HG03442 (cell line): ENCODE measurements around the gene MAML3.
A peak's percentile ranks its signal among the peaks of the same experiment; 100 is the strongest.
"Not testable (repeated sequence)": the region's sequence is repeated elsewhere in the genome, so short reads cannot be mapped to it uniquely, and the experiment has no call there.

Source experiments
- ATAC-seq: cut with Tn5 transposase; IDR thresholded peaks from one replicate; pipeline ENCODE4 v1.9.1; 2021; ENCODE audit warnings: mild to moderate bottlenecking, moderate library complexity; ENCODE audit not compliant: unreplicated experiment

Gene MAML3

GRCh38 chr4:139712882-139713281 lies 441.1 kb downstream of the MAML3 start:
- no peak for ATAC-seq

- no peak for ATAC-seq
Measured at GRCh38 chr4:139711461-139711860, 442.5 kb downstream of the MAML3 start.

GRCh38 chr4:139710073-139710472 lies 443.9 kb downstream of the MAML3 start:
- no peak for ATAC-seq

- no peak for ATAC-seq
Measured at GRCh38 chr4:139709660-139710059, 444.3 kb downstream of the MAML3 start.

GRCh38 chr4:139704915-139705485 lies 449.0 kb downstream of the MAML3 start:
- no peak for ATAC-seq

GRCh38 chr4:139700568-139700967 lies 453.4 kb downstream of the MAML3 start:
- ATAC-seq, result peak; percentile 61

- not testable (repeated sequence) for ATAC-seq
Measured at GRCh38 chr4:139698167-139698925, 455.6 kb downstream of the MAML3 start.

- ATAC-seq, result no peak
Measured at GRCh38 chr4:139696491-139696890, 457.5 kb downstream of the MAML3 start.

GRCh38 chr4:139694522-139695107 lies 459.4 kb downstream of the MAML3 start:
- no peak for ATAC-seq

- no peak for ATAC-seq
Measured at GRCh38 chr4:139692309-139693012, 461.5 kb downstream of the MAML3 start.

GRCh38 chr4:139690419-139690818 lies 463.6 kb downstream of the MAML3 start:
- ATAC-seq, result no peak

GRCh38 chr4:139689093-139689722 lies 464.8 kb downstream of the MAML3 start:
- no peak for ATAC-seq

GRCh38 chr4:139686988-139687387 lies 467.0 kb downstream of the MAML3 start:
- ATAC-seq, result no peak

GRCh38 chr4:139686130-139686529 lies 467.9 kb downstream of the MAML3 start:
- no peak for ATAC-seq

GRCh38 chr4:139685180-139685579 lies 468.8 kb downstream of the MAML3 start:
- no peak for ATAC-seq

- no peak for ATAC-seq
Measured at GRCh38 chr4:139684351-139684750, 469.6 kb downstream of the MAML3 start.

GRCh38 chr4:139682741-139683151 lies 471.2 kb downstream of the MAML3 start:
- no peak for ATAC-seq

GRCh38 chr4:139682309-139682708 lies 471.7 kb downstream of the MAML3 start:
- no peak for ATAC-seq

GRCh38 chr4:139676913-139677585 lies 476.9 kb downstream of the MAML3 start:
- no peak for ATAC-seq

- ATAC-seq, result no peak
Measured at GRCh38 chr4:139676365-139676764, 477.6 kb downstream of the MAML3 start.

- ATAC-seq, result no peak
Measured at GRCh38 chr4:139675651-139676050, 478.3 kb downstream of the MAML3 start.
